Measurements from ENCODE around the gene FBXO44.

DNA sequence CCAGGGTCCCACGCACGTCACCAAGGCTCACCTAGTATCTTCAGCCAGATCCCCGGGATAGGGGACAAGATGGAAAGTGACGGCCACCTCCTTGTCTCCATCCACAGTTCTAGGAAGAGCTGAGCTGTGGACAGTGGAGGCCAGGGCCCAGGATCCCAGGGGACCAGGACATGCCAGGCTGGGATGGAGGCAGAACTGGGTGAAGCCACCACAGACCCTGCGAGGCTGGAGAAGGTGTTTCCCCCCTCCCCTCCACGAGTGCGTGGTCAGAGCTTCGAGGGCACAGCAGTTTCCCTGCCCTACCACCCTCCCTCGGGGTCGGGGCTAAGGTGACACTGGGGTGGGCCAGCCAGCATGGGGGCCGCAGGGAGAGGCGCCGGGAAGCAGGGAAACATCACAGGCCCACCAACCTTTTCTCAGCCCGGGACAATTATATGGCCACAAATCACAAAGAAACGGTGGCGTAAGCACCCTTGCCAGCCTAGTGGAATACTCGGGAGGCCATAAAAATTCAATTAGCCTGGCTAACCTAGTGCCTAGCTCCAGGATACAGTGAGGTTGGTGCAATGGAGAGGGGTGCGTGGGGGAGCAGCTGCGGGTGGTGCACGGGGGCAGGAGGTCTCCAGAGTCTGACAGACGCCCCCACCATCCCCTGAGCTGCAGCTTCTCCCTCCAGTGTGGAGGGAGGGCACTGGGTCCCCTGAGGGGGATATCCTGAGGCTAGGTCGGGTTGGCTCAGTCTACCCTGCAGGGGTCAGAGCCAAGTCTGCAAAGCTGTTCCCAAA is 50.2 kb downstream of the FBXO44 start:
- TF ChIP-seq POLR2AphosphoS5 (IDR thresholded peaks at IDR 0.05) (no peak), EP300 (conservative IDR thresholded peaks at IDR 0.05; ENCODE audit: poor library complexity, severe bottlenecking) (no peak), EZH2 (IDR thresholded peaks at IDR 0.05; ENCODE audit: borderline replicate concordance, insufficient read depth, low read length, poor library complexity, severe bottlenecking) (no peak), RAD21 (conservative IDR thresholded peaks at IDR 0.05) (no peak), SMC3 (conservative IDR thresholded peaks at IDR 0.05; ENCODE audit: poor library complexity) (no peak), TAF1 (IDR thresholded peaks at IDR 0.05; ENCODE audit: low read depth) (no peak), MXI1 (conservative IDR thresholded peaks at IDR 0.05; ENCODE audit: poor library complexity, severe bottlenecking) (no peak)
- TF ChIP-seq, protein P1, sequence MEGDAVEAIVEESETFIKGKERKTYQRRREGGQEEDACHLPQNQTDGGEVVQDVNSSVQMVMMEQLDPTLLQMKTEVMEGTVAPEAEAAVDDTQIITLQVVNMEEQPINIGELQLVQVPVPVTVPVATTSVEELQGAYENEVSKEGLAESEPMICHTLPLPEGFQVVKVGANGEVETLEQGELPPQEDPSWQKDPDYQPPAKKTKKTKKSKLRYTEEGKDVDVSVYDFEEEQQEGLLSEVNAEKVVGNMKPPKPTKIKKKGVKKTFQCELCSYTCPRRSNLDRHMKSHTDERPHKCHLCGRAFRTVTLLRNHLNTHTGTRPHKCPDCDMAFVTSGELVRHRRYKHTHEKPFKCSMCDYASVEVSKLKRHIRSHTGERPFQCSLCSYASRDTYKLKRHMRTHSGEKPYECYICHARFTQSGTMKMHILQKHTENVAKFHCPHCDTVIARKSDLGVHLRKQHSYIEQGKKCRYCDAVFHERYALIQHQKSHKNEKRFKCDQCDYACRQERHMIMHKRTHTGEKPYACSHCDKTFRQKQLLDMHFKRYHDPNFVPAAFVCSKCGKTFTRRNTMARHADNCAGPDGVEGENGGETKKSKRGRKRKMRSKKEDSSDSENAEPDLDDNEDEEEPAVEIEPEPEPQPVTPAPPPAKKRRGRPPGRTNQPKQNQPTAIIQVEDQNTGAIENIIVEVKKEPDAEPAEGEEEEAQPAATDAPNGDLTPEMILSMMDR (IDR thresholded peaks at IDR 0.05; ENCODE audit: poor library complexity, severe bottlenecking), result no peak
